Loucy (cell line): ENCODE results near the gene NLRC5.
A peak's percentile ranks its signal among the peaks of the same experiment; 100 is the strongest.

ENCODE experiments used
- H2AFZ ChIP-seq: fragments of 200-600 bp; sonication (generic); 2 replicates; pipeline ENCODE4 v1.6.0; 2016; ENCODE audit warnings: antibody characterized with exemption, mild to moderate bottlenecking, low read length, moderate library complexity
- H3F3A ChIP-seq: fragments of 200-600 bp; 2 replicates; pipeline ENCODE4 v1.6.0; 2016; ENCODE audit warnings: antibody characterized with exemption, low read depth, mild to moderate bottlenecking
- H3K27me3 ChIP-seq: fragments of 200-600 bp; sonication (generic); 2 replicates; pipeline ENCODE4 v1.6.1; 2014; ENCODE audit warnings: low read length, mild to moderate bottlenecking; ENCODE audit not compliant: insufficient read depth, poor library complexity, severe bottlenecking
- H3K36me3 ChIP-seq: fragments of 200-600 bp; sonication (generic); 2 replicates; pipeline ENCODE4 v1.6.1; 2016; ENCODE audit warnings: low read length; ENCODE audit not compliant: insufficient read depth
- H3K4me1 ChIP-seq: fragments of 200-600 bp; sonication (generic); 2 replicates; pipeline ENCODE4 v1.5.1; 2014; ENCODE audit warnings: low read length, mild to moderate bottlenecking; ENCODE audit not compliant: insufficient read depth, poor library complexity, severe bottlenecking
- H3K4me2 ChIP-seq: fragments of 200-600 bp; sonication (generic); 2 replicates; pipeline ENCODE4 v1.6.0; 2014; ENCODE audit warnings: antibody characterized with exemption, low read length, low read depth, mild to moderate bottlenecking; ENCODE audit not compliant: poor library complexity, severe bottlenecking
- H3K4me3 ChIP-seq: fragments of 200-600 bp; sonication (generic); 2 replicates; pipeline ENCODE4 v1.5.1; 2014; ENCODE audit warnings: low read length, mild to moderate bottlenecking, mixed read lengths; ENCODE audit not compliant: poor library complexity, severe bottlenecking
- H3K79me2 ChIP-seq: fragments of 200-600 bp; sonication (generic); 2 replicates; pipeline ENCODE4 v1.6.1; 2014; ENCODE audit warnings: low read length; ENCODE audit not compliant: insufficient read depth
- H3K9ac ChIP-seq: fragments of 200-600 bp; sonication (generic); 2 replicates; pipeline ENCODE4 v1.6.0; 2014; ENCODE audit warnings: mild to moderate bottlenecking, low read depth, low read length, moderate library complexity; ENCODE audit not compliant: poor library complexity, severe bottlenecking
- H3K9me2 ChIP-seq: fragments of 200-600 bp; sonication (generic); replicated peaks from 2 replicates; pipeline ENCODE4 v1.6.1; 2016; ENCODE audit warnings: low read depth, low read length, mixed read lengths
- H3K9me3 ChIP-seq: fragments of 200-600 bp; sonication (generic); 2 replicates; pipeline ENCODE4 v1.6.1; 2014; ENCODE audit warnings: mild to moderate bottlenecking, antibody characterized with exemption, low read length, low read depth; ENCODE audit not compliant: insufficient read depth
- H4K20me1 ChIP-seq: fragments of 200-600 bp; sonication (generic); 2 replicates; pipeline ENCODE4 v1.6.0; 2014; ENCODE audit warnings: antibody characterized with exemption, low read length, mild to moderate bottlenecking; ENCODE audit not compliant: insufficient read depth, poor library complexity, severe bottlenecking
- EZH2phosphoT487 ChIP-seq: fragments of 200-600 bp; IDR thresholded peaks from 2 replicates; pipeline ENCODE4 v1.6.1; 2018; ENCODE audit warnings: antibody characterized with exemption, mild to moderate bottlenecking, moderate library complexity, borderline replicate concordance
- TF ChIP-seq, protein P1 (sequence below): fragments of 200-600 bp; sonication (generic); conservative IDR thresholded peaks from 2 replicates; pipeline ENCODE4 v1.5.1; 2014; ENCODE audit warnings: mild to moderate bottlenecking, antibody characterized with exemption, low read length

NLRC5 gene, protein sequence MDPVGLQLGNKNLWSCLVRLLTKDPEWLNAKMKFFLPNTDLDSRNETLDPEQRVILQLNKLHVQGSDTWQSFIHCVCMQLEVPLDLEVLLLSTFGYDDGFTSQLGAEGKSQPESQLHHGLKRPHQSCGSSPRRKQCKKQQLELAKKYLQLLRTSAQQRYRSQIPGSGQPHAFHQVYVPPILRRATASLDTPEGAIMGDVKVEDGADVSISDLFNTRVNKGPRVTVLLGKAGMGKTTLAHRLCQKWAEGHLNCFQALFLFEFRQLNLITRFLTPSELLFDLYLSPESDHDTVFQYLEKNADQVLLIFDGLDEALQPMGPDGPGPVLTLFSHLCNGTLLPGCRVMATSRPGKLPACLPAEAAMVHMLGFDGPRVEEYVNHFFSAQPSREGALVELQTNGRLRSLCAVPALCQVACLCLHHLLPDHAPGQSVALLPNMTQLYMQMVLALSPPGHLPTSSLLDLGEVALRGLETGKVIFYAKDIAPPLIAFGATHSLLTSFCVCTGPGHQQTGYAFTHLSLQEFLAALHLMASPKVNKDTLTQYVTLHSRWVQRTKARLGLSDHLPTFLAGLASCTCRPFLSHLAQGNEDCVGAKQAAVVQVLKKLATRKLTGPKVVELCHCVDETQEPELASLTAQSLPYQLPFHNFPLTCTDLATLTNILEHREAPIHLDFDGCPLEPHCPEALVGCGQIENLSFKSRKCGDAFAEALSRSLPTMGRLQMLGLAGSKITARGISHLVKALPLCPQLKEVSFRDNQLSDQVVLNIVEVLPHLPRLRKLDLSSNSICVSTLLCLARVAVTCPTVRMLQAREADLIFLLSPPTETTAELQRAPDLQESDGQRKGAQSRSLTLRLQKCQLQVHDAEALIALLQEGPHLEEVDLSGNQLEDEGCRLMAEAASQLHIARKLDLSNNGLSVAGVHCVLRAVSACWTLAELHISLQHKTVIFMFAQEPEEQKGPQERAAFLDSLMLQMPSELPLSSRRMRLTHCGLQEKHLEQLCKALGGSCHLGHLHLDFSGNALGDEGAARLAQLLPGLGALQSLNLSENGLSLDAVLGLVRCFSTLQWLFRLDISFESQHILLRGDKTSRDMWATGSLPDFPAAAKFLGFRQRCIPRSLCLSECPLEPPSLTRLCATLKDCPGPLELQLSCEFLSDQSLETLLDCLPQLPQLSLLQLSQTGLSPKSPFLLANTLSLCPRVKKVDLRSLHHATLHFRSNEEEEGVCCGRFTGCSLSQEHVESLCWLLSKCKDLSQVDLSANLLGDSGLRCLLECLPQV (N-terminal part only)

GRCh38 chr16:56988948-56989945 lies at the start of gene NLRC5:
TSS of gene NLRC5 (plus strand) at chr16:56989557. CDS start at chr16:57020713, 31,156 bp downstream.
- H3K9ac ChIP-seq = peak within 1 kb of the TSS; percentile 87
- no peaks in the 10 kb centered on the region for H3K27me3 ChIP-seq
- peak within 1 kb of the TSS; percentile 79 for H3K4me3 ChIP-seq
- peaks cover 49% of the 10 kb centered on the region for H3K79me2 ChIP-seq
- TF ChIP-seq, protein P1, sequence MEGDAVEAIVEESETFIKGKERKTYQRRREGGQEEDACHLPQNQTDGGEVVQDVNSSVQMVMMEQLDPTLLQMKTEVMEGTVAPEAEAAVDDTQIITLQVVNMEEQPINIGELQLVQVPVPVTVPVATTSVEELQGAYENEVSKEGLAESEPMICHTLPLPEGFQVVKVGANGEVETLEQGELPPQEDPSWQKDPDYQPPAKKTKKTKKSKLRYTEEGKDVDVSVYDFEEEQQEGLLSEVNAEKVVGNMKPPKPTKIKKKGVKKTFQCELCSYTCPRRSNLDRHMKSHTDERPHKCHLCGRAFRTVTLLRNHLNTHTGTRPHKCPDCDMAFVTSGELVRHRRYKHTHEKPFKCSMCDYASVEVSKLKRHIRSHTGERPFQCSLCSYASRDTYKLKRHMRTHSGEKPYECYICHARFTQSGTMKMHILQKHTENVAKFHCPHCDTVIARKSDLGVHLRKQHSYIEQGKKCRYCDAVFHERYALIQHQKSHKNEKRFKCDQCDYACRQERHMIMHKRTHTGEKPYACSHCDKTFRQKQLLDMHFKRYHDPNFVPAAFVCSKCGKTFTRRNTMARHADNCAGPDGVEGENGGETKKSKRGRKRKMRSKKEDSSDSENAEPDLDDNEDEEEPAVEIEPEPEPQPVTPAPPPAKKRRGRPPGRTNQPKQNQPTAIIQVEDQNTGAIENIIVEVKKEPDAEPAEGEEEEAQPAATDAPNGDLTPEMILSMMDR = no peak
- H3K4me1 ChIP-seq = peaks cover 65% of the 10 kb centered on the region
- no peaks in the 10 kb centered on the region for H4K20me1 ChIP-seq
- H3F3A ChIP-seq = no peaks in the 10 kb centered on the region
- peak within 1 kb of the TSS; percentile 98 for H3K4me2 ChIP-seq
- peak within 1 kb of the TSS; percentile 91 for H2AFZ ChIP-seq
- H3K9me2 ChIP-seq = no peaks in the 10 kb centered on the region
- no peaks in the 10 kb centered on the region for H3K36me3 ChIP-seq
- H3K9me3 ChIP-seq = no peaks in the 10 kb centered on the region

GRCh38 chr16:56939801-56940200 lies 49.6 kb upstream of the NLRC5 start:
- Histone ChIP-seq H2AFZ (no peak overlapping the region), H3K36me3 (peaks cover 93% of the 10 kb centered on the region; the same call in 1 of the 2 replicates), H3F3A (no peaks in the 10 kb centered on the region), H3K27me3 (no peaks in the 10 kb centered on the region), H3K9ac (no peak overlapping the region), H3K4me3 (no peak overlapping the region), H3K79me2 (peaks cover 43% of the 10 kb centered on the region), H3K4me1 (peaks cover 30% of the 10 kb centered on the region), H4K20me1 (peaks cover 22% of the 10 kb centered on the region), H3K4me2 (no peak overlapping the region), H3K9me3 (no peaks in the 10 kb centered on the region), H3K9me2 (no peaks in the 10 kb centered on the region)
- TF ChIP-seq, protein P1 = no peak
- TF ChIP-seq EZH2phosphoT487 = no peak
